ENCODE measurements around the gene ITGA2.
"Not testable (repeated sequence)": the region's sequence is repeated elsewhere in the genome, so short reads cannot be mapped to it uniquely, and the experiment has no call there.

Gene ITGA2

DNA sequence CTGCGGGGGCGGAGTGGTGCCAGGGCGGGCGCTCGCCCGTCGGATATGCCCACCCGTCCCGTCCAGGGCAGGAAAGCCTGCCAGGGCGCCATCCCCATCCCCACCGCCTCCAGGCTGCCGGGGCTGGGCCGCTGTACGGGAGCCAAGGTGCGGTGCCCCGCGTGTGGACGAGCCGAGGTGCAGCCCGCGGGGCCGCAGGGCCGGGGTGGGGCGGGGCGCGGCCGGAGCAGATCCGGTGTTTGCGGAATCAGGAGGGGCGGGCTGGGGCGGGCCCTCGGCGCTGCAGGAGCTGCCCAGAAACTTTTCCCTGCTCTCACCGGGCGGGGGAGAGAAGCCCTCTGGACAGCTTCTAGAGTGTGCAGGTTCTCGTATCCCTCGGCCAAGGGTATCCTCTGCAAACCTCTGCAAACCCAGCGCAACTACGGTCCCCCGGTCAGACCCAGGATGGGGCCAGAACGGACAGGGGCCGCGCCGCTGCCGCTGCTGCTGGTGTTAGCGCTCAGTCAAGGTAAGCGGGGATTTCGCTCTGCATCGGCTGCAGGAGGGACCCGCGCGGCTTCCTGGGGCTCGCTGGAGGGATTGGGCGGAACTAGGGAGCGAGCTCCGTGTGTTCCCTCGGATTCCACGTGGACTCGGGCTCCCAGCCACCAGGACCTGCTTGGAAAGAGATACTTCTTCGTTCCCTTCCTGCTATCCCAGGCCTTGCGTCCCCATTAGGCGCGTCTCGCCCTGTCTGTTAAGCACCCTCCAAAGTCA, at the start of gene ITGA2:
TSS of gene ITGA2 (plus strand) at position 328 of the 756 bp plus-strand sequence. CDS start at position 445, 117 bp downstream.
- no peak for DNase-seq (ENCODE audit: low read depth in 2 of 2)

DNA sequence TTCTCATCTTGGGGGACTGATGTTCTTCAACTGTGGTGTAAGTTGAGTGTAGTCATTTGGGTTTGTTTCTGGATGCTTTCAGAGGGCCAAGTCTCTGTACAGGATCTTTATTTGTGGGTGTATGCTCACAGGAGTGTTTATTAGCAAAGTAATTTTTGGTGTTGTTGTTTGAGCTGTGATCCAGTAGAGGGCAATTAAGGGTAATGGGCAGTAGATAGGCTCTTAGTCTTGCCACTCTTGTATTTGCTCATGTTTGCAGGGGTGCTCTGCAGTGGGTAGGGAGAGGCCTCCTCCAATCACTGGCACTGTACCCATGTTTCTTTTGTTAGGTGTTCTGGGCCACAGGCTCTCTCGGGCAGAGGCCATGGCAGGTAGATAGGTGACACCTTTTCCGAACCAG, 45.9 kb upstream of the ITGA2 start:
- DNase-seq (ENCODE audit: low read depth in 2 of 2), result no peak

DNA sequence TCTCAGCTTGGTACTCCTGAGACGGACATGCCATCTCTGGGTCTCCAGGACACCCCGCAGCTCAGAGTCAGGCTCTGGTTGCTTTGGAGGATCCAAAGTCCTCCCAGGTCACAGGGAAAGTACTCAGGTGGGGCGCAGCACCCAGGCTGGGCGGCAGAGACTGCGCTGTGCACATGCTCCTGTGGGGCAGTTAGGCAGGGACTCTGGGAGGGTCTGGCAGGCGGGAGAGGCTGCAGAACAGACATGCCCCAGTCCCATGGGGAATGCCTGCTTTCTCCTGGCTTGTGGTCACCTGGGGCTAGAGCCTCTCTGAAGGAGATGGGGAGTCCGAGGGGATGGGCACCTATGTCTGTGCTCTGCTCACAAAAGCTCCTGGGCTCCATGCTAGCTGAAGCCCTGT, 45.3 kb upstream of the ITGA2 start:
- no peak for DNase-seq (ENCODE audit: low read depth in 2 of 2)

- no peak for DNase-seq (ENCODE audit: low read depth in 2 of 2)
Observed at GRCh38 chr5:52945040-52945439, 44.1 kb upstream of the ITGA2 start.

DNA sequence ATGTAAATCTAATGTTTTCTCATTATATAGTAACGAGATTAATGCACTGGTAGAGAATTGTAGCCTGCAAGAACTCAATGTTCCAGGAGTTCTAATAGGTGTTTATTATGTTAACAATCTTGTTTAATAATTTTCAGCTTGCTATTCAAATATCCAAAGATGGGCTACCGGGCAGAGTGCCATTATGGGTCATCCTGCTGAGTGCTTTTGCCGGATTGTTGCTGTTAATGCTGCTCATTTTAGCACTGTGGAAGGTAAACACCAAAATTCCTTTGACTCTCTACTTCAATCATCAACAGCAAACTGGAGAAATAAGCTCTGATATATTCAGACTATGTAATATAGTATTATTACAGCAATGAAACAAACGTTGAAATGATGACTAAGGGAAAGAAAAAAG, 41.9 kb upstream of the ITGA2 start:
- DNase-seq (ENCODE audit: low read depth in 2 of 2), result no peak

DNA sequence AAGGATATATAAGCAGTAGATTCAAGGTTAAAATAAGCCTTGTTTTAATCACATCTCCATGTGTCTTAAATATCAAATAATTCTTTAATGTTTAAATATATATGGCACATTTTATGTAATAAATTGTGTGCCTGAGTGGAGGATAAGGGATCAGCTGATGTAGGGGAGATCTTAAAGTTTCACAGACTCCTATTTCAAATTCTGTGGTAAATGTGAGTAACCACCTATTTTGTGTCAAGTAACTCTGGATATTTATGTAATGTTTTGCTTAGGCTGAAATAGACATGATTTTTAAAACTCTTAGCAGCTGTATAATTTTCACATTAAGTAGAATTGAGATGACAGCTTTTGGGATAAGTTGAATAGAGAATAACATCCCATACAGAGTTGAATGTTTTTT, 41.3 kb upstream of the ITGA2 start:
- no peak for DNase-seq (ENCODE audit: low read depth in 2 of 2)

- peak; percentile 65 to 70 for DNase-seq (ENCODE audit: low read depth in 2 of 2)
Observed at GRCh38 chr5:52948418-52949076, 40.6 kb upstream of the ITGA2 start.

- DNase-seq (ENCODE audit: low read depth in 2 of 2), result no peak
Observed at GRCh38 chr5:52950686-52951085, 38.5 kb upstream of the ITGA2 start.

GRCh38 chr5:52952483-52952882, 36.7 kb upstream of the ITGA2 start:
- no peak for DNase-seq (ENCODE audit: low read depth in 2 of 2)

- DNase-seq (ENCODE audit: low read depth in 2 of 2), result no peak
Observed at GRCh38 chr5:52956014-52956413, 33.1 kb upstream of the ITGA2 start.

DNA sequence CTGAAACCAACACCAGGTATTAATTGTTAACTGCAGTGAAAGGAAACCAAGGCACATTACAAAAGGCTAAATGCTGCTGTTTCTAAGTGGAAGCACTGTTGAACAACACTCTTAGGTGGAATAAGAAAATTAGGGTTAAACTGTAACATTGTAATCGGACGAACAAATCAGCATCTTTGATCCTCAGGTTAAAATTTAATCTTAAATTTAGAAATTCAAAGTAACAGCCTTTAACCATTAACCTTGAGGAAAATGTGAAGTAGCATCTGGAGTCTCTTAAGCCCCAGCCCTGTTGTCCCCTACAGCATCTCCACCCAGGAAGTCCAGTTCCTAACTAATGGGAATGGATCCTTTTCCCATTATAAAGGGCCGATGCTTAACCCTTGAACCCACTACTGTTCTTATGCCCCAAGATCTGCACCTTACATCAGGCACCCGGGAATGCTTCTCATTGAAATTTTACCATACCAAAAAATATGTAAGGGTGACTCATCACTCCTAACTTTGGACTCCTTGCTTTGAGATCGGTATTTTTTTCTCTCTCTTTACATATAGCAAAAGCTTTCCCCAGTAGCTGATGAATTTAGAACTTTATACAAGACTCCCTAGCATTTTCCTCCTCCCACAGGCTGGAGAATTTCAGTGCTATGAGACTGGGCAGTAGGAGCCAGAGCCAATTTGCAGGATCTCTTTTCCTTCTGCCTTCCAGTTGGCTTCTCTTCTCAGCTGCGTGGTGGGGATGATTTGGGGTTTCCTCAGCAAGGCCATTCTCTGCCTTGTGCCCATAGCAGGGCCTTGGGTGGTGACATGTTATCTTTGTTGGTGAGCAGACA, 32.0 kb upstream of the ITGA2 start:
- no peak for DNase-seq (ENCODE audit: low read depth in 2 of 2)

GRCh38 chr5:52961274-52961681, 27.9 kb upstream of the ITGA2 start:
- peak; percentile 33 to 34 for DNase-seq (ENCODE audit: low read depth in 2 of 2)

DNA sequence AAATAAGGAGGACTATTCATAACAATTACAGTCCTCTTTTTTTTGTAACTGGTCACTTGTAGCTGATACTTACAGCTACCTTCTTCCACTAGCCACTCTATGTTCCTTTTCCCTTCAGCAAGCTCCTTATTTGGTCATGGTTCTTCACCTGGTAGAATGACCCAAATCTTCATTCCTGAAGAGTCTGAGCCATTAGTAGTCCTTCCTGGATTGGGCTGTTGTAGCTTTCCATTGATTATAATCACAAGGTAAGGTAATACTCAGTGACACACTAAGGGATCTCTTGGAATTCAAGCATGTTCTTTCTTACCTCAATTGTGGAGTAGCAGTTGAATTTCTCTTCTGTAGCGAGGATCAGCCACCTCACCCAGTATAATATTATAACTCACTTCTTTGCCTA, 25.5 kb upstream of the ITGA2 start:
- DNase-seq (ENCODE audit: low read depth in 2 of 2), result no peak

DNA sequence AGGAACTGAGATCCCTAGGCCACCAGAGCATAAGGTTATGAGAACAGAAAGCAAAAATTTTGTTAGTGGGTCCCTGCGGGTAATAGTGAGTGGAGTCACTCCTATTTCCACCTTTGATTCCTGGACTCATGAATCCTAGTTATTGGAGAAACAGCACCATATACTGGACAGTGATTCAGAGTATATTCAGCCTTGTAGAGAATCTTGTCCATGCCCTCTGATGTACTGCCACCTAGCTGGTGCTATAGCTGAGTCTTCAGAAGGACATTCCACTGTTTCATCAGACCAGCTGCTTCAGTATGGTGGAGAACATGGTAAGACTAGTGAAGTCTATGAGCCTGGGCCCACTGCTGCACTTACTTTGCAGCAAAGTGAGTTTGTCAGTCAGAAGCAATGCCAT, 25.0 kb upstream of the ITGA2 start:
- no peak for DNase-seq (ENCODE audit: low read depth in 2 of 2)

DNA sequence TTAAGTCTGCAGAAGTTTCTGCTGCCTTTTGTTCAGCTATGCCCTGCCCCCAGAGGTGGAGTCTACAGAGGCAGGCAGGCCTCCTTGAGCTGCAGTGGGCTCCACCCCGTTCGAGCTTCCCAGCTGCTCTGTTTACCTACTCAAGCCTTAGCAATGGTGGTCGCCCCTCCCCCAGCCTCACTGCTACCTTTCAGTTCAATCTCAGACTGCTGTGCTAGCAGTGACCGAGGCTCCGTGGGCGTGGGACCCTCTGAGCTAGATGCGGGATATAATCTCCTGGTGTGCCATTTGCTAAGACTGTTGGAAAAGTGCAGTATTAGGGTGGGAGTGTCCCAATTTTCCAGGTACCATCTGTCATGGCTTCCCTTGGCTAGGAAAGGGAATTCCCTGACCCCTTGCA, 13.0 kb upstream of the ITGA2 start:
- not testable (repeated sequence) for DNase-seq (ENCODE audit: low read depth in 2 of 2)

DNA sequence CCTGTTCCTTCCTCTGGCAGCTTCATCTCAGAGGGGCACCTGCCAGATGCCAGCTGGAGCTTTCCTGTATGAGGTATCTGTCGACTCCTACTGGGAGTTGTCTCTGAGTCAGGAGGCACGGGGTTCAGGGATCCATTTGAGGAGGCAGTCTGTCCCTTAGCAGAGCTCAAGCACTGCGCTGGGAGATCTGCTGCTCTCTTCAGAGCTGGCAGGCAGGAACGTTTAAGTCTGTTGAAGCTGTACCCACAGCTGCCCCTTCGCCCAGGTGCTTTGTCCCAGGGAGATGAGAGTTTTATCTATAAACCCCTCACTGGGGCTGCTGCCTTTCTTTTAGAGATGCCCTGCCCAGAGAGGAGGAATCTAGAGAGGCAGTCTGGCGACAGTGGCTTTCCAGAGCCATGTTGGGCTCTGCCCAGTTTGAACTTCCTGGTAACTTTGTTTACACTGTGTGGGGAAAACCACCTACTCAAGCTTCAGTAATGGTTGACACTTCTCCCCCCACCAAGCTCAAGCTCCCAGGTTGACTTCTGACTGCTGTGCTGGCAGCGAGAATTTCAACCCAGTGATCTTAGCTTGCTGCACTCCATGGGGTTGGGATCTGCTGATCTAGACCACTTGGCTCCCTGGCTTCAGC, 11.8 kb upstream of the ITGA2 start:
- no peak for DNase-seq (ENCODE audit: low read depth in 2 of 2)

GRCh38 chr5:52981507-52981906, 7.6 kb upstream of the ITGA2 start:
- DNase-seq (ENCODE audit: low read depth in 2 of 2), result no peak

- no peak for DNase-seq (ENCODE audit: low read depth in 2 of 2)
Observed at GRCh38 chr5:52983731-52984636, 5.2 kb upstream of the ITGA2 start.

GRCh38 chr5:52985306-52985705, 3.8 kb upstream of the ITGA2 start:
- no peak for DNase-seq (ENCODE audit: low read depth in 2 of 2)

- DNase-seq (ENCODE audit: low read depth in 2 of 2), result no peak
Observed at GRCh38 chr5:52987711-52988331, 1.3 kb upstream of the ITGA2 start.
